NCI-H2227 (cell line): ENCODE results near the gene SLIT1.

Experiments used
- DNase-seq: peaks from one replicate; lab custom pipeline; 2025; ENCODE audit not compliant: unreplicated experiment; lab: John Stamatoyannopoulos, UW

Gene SLIT1

DNA sequence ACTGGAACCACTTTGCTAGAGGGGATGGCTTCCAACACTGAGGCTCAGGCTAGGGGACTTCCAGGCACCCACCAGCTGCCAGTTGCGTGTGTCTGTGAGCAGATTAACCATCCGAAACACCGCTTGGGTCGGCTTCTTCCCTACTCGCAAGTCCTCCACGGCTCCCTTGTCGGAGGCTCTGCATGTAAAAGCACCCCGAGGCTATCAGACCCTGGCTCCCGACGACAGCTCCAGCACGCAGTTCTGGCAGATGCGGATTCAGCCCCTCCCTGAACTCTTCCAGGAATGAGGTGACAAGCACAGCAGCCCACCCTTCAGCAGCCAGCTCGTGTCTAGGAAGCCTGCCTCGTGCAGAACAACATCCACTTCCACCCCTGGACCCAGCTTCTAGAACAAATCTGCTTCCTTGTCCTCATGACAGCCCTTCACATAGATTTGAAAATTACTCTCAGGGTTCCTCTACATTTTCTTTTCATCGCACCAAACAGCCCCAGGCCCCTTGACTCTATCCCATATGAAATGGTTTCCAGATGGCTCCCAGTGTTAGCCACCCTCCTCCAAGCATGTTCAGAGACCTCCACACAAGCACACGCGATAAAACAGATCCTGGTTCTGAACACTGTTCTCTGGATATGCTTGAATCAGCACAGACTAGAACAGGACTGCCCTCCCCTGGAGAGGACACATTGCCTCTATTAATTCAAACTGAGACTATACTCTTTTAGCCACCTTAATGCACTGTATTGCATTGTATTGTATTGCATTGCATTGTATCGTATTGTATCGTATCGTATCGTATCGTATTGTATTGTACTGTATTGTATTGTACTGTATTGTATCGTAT lies 44.6 kb downstream of the SLIT1 start:
- DNase-seq = no peak

DNA sequence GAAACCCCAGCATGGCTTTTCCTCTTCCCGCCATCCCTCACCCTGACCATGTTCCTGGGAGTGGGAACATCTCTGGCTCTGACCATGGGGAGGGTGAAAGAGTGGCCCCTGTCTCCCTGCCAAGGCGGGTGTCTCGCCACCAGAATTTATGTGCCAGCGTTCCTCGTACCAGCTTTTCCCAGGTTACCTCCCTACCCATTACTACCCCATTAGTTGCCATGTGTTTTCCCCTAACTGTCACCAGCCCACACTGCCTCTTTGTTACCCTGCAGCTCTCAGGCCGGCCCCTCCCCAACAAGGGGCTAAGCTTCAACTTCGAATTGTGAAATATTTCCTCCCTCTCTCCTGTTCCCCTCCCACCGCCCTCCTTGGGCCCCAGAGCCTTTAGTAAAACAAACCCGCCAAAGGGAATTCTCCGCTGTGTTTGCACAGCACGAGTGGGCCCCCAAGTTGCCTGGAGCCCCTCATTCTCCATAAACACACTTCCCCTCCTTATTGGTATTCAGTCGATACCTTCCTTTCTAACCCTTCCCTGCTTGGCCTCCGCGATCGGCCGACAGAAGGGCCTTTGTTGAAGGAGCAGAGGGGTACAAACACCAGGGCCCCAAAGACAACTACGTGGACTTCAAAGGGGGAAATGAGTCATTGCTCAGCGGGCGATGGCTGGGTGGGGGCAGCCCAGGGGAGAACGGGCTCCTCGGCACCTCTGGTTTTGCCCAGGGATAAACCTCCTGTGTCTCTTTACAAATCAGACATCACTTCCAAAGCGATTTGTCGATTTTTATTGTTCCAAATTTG lies 45.5 kb downstream of the SLIT1 start:
- DNase-seq = no peak

DNA sequence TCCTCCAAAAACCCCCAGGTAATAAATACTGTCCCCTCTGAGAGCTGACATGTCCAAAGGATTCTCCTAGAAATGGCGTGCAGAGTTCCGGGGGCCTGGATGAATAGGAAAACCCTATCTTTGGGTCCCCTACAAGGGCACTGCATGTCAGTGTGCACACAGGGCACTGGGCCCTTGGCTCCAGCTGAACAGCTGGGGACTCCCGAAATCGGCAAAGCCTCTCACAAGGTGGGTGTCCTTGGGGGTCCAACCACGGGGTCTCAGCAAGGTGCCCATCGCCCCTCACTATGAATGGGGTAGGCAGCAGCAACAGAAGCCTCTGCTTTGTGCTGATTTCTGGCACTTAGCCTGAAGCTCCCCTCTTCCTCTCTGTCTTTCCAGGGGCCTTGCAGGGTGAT lies 46.1 kb downstream of the SLIT1 start:
- no peak for DNase-seq

DNA sequence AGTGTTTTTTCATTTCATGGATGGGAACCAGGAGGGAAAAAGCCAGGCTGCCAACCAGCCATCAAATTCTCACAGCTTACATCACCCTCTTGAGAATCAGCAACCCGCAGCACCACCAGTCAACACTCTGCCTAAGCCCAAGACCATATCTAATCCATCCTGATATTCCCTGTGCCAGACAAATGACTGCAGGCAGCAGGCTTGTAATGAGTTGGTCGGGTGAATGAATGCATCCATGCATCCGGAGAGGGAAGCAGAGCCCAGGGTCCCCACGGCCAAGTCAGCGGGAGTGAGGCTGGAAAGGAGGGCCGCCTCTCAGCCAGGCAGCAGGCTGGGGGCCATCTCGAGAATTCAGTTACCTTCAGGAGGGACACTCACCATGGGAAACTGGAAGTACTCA lies 46.9 kb downstream of the SLIT1 start:
- no peak for DNase-seq

DNA sequence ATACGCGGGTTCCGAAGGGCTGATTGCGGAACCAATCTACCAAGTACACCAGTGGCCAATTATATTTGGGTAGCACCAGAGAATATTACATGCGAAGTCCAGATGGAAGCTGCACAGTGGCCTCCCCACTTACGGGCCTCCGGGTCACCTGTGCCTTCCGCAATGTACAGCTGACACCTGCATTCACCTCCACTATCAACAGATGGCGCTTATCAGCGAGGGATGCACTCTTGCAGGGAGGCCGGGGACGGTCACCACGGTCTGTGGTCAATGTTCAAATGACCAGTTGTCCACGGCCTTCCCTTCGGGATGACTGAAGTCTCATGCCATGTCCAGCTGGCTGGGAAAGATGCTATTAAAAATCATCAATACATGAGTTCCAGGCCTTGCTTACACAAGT lies 47.6 kb downstream of the SLIT1 start:
- no peak for DNase-seq

DNA sequence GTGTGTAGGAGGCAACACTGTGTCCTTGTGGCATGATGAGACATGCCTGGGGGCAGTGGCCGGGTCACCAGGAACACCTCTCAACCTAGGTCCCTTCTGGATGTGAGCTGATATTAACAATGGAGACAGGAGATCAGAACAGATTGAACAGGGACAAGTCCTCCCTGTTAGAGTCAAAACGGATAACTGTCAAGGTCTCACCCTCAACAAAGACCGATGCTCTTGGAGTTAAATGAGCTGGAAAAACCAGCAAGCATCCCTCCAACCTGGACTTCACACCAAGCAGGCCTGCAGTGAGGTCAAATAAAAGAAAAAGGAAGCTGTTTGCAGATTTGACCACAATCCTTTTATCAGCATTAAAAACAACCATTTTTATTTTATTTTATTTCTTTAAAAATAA lies 49.0 kb downstream of the SLIT1 start:
- no peak for DNase-seq

DNA sequence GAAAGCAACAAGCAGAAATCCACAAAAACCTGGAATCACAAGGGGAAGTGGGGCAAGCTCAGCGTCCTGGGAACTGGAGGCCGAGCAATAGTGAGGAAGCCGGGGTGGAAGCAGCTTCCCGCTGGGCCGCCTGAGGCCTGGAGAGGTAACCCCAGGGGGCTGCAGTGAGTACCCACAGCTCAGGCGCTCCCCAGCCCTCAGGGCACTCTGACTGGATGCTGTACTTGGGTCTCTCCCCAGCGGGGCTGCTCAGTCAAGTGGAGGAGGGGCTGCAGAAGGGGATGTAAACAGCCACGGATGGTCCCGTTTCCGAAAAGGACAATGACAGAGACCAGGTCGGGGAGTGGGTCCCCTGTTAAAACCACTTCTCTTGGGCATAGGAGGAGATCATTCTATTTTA lies 50.3 kb downstream of the SLIT1 start:
- no peak for DNase-seq

DNA sequence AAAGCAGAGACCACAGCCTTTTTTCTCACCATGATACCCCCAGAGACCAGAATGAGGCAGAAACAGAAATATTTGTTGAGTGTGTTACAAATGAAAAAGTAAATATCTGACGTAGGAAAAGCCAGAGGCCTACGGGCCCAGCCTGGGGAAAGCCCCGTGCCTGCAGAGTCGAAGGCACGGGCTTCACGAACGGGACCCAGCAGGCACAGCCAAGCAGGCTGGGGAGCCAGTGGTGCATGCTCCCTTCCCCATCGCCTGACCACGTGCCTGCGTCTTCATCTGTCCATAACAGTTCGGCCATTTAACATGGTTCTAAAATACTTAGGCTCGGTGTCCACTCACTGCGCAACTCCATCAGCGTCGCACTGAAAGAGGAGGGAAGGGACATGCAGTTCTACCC lies 50.8 kb downstream of the SLIT1 start:
- no peak for DNase-seq

DNA sequence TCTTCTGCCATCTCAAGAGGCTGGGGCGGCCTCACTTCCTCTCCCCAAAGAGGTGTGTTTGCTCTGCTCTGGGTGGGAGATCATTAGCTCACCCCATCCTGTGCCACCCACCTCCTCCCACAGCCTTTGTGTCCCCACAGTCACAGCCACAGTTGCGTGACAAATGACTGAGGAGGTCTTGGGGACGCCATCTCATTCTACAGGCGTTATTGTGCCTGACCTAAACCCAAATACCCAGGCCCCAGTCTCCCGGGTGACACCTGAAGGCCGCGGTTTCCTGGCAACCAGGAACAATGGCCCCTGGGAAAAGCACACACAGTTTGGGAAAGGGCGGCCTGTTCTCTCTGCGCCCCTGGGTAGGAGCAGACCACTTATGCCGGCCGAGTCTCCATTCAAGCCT lies 51.6 kb downstream of the SLIT1 start:
- no peak for DNase-seq

DNA sequence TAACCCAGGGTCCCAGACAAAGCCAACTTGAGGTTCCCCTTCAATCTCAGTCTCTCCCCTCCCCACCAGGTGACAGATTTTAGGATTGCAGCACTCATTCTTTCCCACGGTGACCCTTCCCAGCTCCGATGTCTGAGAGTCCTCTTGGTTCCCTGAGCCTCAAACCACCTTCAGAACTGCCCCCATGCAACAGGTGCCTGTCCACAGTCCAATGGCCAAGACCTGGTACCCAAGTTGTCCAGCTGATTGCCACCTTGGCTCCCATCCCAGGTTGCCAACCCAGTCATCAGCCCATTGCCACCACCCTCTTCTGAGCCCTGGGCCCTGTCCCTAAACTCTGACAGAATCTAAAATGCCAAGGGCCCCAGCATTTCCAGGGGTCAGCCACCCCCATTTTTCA lies 53.5 kb downstream of the SLIT1 start:
- no peak for DNase-seq

DNA sequence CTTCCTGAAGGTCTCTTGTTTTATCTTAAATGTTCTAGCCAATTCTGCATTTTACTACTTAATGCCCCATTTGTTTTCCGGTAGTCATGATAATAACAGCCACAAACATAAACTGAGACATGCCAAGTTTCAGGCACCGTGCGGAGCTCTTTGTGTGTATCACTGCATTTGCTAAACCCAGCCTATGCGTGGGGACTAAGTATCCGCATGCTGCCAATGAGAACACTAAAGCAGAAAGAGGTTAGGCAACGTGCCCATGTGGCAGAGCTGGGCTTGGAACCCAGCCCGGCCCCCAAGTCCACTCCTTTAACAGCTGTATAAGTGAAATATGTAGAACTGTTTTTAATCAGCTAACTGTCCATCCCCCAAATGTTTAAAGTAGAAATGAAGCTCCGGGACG lies 54.1 kb downstream of the SLIT1 start:
- DNase-seq = no peak

DNA sequence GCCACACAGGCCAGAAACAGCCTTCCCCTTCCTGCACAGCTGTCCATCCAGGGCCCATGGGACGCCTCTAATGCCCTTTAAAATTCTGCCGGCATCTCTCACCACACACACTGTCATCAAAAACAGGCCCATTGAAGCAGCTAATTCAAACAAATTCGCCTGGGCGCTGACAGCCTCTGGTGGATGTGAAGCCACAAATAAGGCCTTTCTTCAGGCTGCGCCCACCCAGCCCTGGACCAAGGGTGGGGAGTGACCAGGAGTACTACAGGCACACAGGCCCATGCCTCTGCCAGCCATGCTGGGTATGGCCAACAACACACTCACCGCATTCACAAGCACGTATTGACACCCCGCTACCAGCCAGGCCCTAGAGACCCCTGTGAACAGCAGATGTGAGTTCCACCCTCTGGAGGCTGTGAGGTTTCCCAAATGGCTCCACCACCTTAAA lies 54.6 kb downstream of the SLIT1 start:
- DNase-seq = no peak

DNA sequence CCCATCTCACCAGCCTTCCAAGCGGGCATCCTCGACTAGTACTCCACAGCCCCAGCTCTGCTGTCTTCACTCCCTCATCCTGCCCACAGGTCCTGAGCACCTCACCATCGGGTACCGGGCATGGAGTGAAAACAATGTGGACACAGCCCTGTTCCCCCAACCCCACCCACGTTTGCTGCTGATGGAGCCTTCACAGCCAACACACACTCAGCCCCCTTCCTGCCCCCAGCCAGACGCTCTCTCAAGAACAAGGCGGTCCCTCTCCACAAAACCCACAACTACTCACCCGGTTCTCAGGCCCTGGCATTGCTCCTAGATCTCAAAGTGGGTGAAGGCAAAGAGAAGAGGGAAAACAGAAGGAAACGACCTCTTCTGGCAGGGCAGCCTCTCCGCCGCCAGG lies 56.1 kb downstream of the SLIT1 start:
- DNase-seq = no peak

DNA sequence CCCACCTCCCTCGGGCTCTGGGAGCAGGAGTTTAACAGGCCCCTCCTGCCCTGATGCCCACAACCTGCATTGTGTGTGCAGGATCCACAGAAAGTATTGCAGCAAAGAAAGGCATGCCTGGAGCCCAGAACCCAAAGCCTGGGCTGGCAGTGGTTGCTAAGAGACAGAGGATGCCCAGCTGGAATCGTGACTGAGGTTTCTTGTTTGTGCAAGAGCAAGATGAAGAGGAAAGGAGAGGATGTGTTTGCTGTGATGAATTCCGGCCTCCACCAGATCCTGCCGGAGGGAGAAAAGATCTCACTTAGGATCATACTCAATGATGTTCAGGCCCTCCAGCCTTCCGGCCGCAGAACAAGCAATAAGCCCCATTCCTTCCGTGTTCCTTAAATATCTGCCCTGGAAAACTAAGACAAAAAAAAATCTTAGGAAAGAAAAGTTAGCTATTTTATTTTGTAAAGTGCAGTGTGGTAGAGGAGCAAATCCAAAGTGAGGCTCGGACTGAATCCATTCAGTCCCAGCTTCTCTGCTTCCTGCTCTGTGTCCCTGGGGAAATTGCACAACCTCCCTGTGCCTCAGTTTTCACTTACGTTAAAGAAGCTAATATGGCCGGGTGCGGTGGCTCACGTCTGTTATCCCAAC lies 57.1 kb downstream of the SLIT1 start:
- peak; percentile 10 for DNase-seq

DNA sequence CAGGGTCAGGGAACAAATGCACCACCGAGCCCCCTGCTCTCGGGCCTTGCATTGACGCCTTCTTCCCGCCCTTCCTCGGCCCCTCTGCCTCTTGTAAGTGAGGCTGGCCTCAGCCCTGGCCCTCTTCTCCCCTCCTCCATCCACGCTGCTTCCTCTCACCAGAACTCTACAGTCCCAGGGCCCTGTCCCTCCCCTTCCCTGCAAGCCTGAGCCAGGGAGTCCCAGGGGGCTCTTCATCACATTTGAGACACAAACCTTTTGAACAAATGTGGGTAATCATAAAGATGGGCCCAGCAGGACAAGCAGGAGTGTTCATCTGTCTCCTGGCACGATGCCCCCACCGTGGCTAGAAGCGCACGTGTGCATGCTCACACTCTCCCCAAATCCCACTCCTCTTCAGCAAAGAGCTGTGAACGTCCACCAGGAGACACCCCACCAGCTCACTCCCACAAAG lies 57.7 kb downstream of the SLIT1 start:
- no peak for DNase-seq

DNA sequence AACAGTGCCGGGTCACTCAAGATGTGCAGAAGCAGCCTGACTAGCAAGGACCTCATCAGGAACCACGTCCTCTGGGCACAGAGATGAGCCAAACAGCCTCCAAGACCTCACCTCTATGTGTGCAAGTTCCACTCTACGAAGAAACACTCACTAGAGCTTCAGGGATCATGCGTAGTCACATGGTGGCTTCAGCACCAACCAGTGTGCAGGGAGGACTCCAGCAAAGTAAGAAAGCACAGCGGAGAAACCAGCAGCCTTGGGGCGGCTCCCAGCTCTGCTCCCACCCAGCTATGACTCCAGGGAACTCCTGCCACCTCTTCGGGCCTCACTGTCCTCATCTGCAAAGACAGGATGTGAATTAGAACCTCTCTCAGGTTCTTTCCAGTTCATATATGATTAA lies 58.2 kb downstream of the SLIT1 start:
- DNase-seq = no peak

DNA sequence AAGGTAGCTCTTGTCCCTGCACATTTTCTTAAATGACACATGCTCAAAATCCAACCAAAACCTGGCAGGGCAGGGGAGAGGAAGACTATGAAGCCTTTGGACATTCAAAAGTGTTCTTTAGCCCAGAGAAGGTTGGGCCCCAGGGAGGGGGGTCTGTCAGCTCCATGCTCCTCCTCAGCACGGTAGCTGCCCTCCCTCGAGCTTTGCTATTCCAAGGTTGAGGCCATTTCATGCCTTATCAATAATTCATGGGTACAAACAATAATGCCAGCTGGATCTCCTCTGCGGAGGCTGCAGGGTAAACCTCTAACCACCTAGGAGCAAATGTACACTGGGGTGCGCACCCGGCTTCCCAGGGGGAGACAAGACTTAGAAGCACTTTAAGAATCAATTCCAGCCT lies 61.5 kb downstream of the SLIT1 start:
- DNase-seq = no peak

DNA sequence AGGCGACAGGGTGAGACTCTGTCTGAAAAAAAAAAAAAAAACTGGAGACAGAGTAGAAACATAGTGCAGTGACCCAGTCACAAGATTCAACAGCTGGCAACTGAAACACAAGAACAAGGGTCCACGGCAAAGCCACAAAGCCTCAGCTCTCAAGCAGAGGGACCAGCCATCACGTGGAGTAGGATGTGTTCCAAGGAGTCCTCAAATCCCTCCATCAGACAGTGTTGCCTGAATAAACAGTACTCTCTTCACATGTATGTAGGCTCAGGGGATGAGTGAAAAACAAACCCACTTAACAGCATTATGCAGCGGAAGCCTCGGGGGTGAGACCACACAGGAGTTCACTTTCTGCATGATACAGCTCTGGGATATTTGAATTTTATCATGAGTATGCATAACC lies 62.0 kb downstream of the SLIT1 start:
- no peak for DNase-seq

DNA sequence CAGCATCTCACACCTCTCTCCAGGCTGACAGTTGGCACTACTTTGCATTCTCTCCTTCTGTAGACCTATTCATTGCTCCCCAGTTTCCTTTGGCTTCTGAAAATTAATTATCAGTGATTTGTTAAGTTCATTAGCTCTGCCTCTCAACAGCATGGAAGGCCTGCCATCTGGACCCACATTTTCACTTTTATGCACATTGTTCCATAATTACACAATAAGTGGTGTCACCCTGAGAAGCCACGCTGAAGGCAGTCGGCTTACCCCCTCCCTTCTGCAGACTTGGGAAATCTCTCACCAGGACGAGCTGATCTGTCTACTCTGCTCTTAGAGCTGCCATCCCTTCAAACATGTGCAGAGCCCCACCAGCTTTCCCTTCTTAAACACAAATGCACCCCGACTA lies 64.7 kb downstream of the SLIT1 start:
- no peak for DNase-seq

DNA sequence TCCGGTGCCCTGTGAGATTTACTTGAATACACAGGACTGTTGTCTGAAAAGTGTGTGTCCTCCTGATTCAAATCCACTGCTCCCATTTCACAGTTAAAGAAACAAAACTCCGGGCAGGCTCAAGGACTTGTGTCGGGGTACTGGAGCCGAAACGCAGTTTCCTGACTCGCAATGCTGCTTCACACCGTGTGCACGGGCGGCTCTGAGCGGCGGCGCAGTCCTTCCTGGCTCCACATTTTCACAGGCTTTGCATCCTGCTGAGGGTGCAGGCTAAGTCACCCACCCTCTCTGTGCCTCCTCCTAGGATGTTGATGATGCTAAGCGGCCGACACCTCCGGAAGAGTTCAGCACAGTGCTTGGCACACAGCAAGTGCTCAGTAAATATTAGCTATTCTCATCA lies 65.4 kb downstream of the SLIT1 start:
- DNase-seq = no peak

DNA sequence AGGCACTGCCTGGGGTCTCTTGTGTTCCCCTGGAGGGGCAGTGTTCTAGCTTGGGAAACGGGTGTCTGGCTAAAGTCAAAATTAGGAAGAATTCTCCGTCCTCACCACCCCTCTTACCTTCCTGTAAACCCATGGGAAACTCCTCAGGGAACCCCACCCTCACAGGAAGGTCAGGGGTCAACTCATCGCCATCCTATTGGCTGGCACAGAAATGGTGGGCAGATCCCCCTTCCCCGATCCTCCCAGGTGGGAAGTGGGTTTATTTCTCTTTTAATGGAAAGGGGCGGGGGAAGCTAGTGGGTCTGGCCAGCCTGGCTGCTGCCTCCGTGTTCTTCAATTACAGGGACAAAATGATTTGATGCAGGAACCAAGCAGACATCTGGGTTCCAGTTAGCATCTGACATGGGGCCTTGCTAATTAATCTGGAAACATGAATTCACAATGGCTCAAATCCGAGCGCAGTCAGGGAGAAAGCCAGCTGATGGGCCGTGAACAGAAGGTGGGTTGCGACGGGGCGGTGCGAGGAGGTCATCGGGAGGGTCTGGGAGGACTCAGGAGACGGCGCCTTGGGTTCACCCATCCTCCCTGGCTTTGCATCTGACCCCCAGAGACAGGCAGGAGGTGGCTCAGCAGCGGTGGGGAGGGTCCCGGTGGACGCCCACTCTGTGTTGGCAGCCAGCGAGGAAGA lies 66.6 kb downstream of the SLIT1 start:
- DNase-seq = no peak
